CD4-positive, alpha-beta T cell (primary cell): Measurements from ENCODE around the gene PITPNC1. TPM values are rescaled to one million over a fixed set of nuclear protein-coding genes. Genes with fewer than 3 reads are reported as not detected.

Source experiments
- ATAC-seq: fragments of 200-7000 bp; cut with Tn5 transposase; one replicate; pipeline ENCODE4 v1.10.0; 2022; ENCODE audit warnings: mild to moderate bottlenecking; ENCODE audit not compliant: poor library complexity
- CTCF ChIA-PET: fragments of 350-600 bp; sonication (Branson Sonifier 250); formaldehyde crosslinking; loops from one replicate; lab custom pipeline; 2021; ENCODE audit warnings: antibody characterized with exemption, inconsistent platforms; lab: Charles Lee
- POLR2A ChIA-PET: fragments of 350-600 bp; sonication (Branson Sonifier 250); formaldehyde crosslinking; loops from one replicate; lab custom pipeline; 2021; ENCODE audit warnings: antibody characterized with exemption, inconsistent platforms; lab: Charles Lee
- DNase-seq, 14 experiments: peaks; one replicate each; pipeline ENCODE4 v3.0.0-alpha.2; 2013 to 2020; ENCODE audit warnings: mixed read lengths in 2 of 14
- H3K27ac ChIP-seq, 2 donors: one replicate each; pipeline versions ENCODE4 v1.5.1 to v1.7.0; 2013; ENCODE audit warnings: low read length in 2 of 2, low read depth in 1 of 2, mild to moderate bottlenecking in 1 of 2
- H3K27me3 ChIP-seq, 2 experiments: 1 replicate in 1 of 2; 2 replicates in 1 of 2; pipeline versions ENCODE4 v1.6.1 to v1.7.0; 2013; ENCODE audit warnings: low read length in 2 of 2, control low read depth in 1 of 2, mild to moderate bottlenecking in 1 of 2, moderate library complexity in 1 of 2; ENCODE audit not compliant: insufficient read depth in 2 of 2, control insufficient read depth in 1 of 2
- H3K36me3 ChIP-seq: one replicate; pipeline ENCODE4 v1.6.1; 2013; ENCODE audit warnings: low read length, control low read depth; ENCODE audit not compliant: insufficient read depth
- H3K4me1 ChIP-seq: one replicate; pipeline ENCODE4 v1.6.1; 2013; ENCODE audit warnings: low read length, control low read depth; ENCODE audit not compliant: insufficient read depth
- H3K4me3 ChIP-seq: one replicate; pipeline ENCODE4 v1.5.1; 2013; ENCODE audit warnings: mild to moderate bottlenecking, low read length, moderate library complexity
- H3K9me3 ChIP-seq, 2 experiments: 1 replicate in 1 of 2; 2 replicates in 1 of 2; pipeline versions ENCODE4 v1.6.1 to v1.7.0; 2013; ENCODE audit warnings: low read length in 2 of 2, mild to moderate bottlenecking in 2 of 2, control low read depth in 1 of 2, moderate library complexity in 1 of 2; ENCODE audit not compliant: control insufficient read depth in 1 of 2, insufficient read depth in 1 of 2
- H3K27ac Mint-ChIP-seq: one replicate; pipeline ENCODE4 v1.8.0; 2020; ENCODE audit warnings: mixed read lengths
- H3K27me3 Mint-ChIP-seq: one replicate; pipeline ENCODE4 v1.8.0; 2021; ENCODE audit warnings: mixed read lengths
- H3K36me3 Mint-ChIP-seq: one replicate; pipeline ENCODE4 v1.8.0; 2021; ENCODE audit warnings: low read depth, mixed read lengths
- H3K4me1 Mint-ChIP-seq: one replicate; pipeline ENCODE4 v1.8.0; 2021; ENCODE audit warnings: low read depth, mixed read lengths
- H3K4me3 Mint-ChIP-seq: one replicate; pipeline ENCODE4 v1.8.0; 2020; ENCODE audit warnings: mild to moderate bottlenecking, mixed read lengths
- H3K9me3 Mint-ChIP-seq: one replicate; pipeline ENCODE4 v1.8.0; 2020; ENCODE audit warnings: mixed read lengths
- intact Hi-C, 2 experiments: fragments of 100-400 bp; cut with DNase I in 1 of 2; cut with micrococcal nuclease in 1 of 2; formaldehyde crosslinking; loops; one replicate each; pipeline versions ENCODE4 v1.15.1 to v1.9.0; 2023 to 2025; cut with DNase I, micrococcal nuclease
- total RNA-seq, 174 experiments: library from RNA in 2 of 174; stranded (reverse) in 2 of 174; gene quantifications; one replicate each; pipeline ENCODE4 v1.2.3 and lab custom pipeline; 2021 to 2026
- TF ChIP-seq, protein P1 (sequence below): fragments of 200-600 bp; IDR thresholded peaks from one replicate; pipeline ENCODE4 v1.8.0; 2022; ENCODE audit warnings: antibody characterized with exemption, mild to moderate bottlenecking

PITPNC1 gene
- total RNA-seq, 2 experiments from 2014 or later = 80.2 to 83.4 TPM

DNA sequence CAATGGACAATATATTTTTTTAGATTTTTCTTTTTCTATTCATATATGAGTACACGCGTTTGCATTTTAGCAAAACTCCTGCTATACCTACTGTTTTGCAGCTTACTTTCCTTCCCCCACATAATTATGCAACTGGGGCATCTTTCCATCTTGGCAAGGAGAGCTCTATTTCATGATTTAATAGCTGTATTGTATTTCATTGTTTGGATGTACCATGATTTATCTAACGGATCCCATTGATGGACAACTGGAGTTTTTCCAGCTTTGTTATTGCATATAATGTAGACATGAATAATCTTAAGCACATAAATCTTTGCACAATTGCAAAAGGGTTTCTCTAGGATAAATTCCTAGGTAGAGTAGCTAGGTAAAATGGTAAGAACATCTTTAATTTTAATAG is 133.9 kb downstream of the PITPNC1 start:
- TF ChIP-seq, protein P1, sequence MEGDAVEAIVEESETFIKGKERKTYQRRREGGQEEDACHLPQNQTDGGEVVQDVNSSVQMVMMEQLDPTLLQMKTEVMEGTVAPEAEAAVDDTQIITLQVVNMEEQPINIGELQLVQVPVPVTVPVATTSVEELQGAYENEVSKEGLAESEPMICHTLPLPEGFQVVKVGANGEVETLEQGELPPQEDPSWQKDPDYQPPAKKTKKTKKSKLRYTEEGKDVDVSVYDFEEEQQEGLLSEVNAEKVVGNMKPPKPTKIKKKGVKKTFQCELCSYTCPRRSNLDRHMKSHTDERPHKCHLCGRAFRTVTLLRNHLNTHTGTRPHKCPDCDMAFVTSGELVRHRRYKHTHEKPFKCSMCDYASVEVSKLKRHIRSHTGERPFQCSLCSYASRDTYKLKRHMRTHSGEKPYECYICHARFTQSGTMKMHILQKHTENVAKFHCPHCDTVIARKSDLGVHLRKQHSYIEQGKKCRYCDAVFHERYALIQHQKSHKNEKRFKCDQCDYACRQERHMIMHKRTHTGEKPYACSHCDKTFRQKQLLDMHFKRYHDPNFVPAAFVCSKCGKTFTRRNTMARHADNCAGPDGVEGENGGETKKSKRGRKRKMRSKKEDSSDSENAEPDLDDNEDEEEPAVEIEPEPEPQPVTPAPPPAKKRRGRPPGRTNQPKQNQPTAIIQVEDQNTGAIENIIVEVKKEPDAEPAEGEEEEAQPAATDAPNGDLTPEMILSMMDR = no peak
- Histone ChIP-seq H3K4me3 (no peak overlapping the region), H3K9me3 (peaks cover 5 to 9% of the 10 kb centered on the region in 2 experiments), H3K27ac (no peak overlapping the region), H3K27me3 (no peaks in the 10 kb centered on the region), H3K36me3 (no peaks in the 10 kb centered on the region), H3K4me1 (peaks cover 17% of the 10 kb centered on the region)
- Mint-ChIP-seq H3K27me3 (no peaks in the 10 kb centered on the region), H3K4me3 (no peak overlapping the region), H3K4me1 (peaks cover 56% of the 10 kb centered on the region), H3K9me3 (peaks cover 8% of the 10 kb centered on the region), H3K36me3 (peaks cover 14% of the 10 kb centered on the region), H3K27ac (peak overlapping the region; percentile 18)
- ChIA-PET POLR2A (no interaction called here), CTCF (interaction anchor here (1.0 kb wide), 1 partner anchor 136 kb away, joined by 4 read pairs; no protein-coding TSS in a partner anchor)
- DNase-seq (no peak), ATAC-seq (no peak)
- intact Hi-C loops = no loop called here

DNA sequence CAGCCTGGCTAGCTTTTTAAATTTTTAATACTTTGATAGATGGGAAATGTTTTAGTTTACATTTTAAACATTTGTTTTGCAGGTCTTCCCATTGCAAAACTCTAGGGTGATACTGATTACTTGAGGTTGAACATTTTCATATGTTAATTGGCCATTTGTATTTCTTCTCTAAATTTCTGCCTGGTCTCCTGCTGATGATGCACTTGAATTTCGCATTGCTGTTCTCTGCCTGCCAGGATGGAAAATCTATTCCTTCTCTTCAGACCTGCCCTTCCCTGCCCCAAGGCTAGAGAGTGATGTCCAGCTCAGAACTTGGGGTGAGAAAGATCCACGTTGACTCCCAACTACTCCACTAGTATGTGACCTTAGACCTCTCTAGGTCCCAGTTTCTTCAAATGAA is 134.7 kb downstream of the PITPNC1 start:
- TF ChIP-seq, protein P1 = no peak
- H3K4me1 ChIP-seq = peaks cover 19% of the 10 kb centered on the region
- peaks cover 8% of the 10 kb centered on the region for H3K9me3 Mint-ChIP-seq
- no peak overlapping the region for H3K27ac ChIP-seq
- peaks cover 55% of the 10 kb centered on the region for H3K4me1 Mint-ChIP-seq
- H3K27me3 ChIP-seq = no peaks in the 10 kb centered on the region
- H3K27me3 Mint-ChIP-seq = no peaks in the 10 kb centered on the region
- ChIA-PET CTCF (interaction anchor here (1.6 kb wide), 1 partner anchor 48 kb away, joined by 5 read pairs; no protein-coding TSS in a partner anchor), POLR2A (interaction anchor here (0.5 kb wide), 1 partner anchor 37 kb away, joined by 3 read pairs; no protein-coding TSS in a partner anchor)
- no peak overlapping the region for H3K4me3 ChIP-seq
- ATAC-seq (no peak), DNase-seq (no peak)
- intact Hi-C loops = no loop called here
- H3K36me3 Mint-ChIP-seq = peaks cover 13% of the 10 kb centered on the region
- no peak overlapping the region for H3K27ac Mint-ChIP-seq
- H3K4me3 Mint-ChIP-seq = no peak overlapping the region
- H3K9me3 ChIP-seq = peaks cover 5 to 9% of the 10 kb centered on the region in 2 experiments
- no peaks in the 10 kb centered on the region for H3K36me3 ChIP-seq

DNA sequence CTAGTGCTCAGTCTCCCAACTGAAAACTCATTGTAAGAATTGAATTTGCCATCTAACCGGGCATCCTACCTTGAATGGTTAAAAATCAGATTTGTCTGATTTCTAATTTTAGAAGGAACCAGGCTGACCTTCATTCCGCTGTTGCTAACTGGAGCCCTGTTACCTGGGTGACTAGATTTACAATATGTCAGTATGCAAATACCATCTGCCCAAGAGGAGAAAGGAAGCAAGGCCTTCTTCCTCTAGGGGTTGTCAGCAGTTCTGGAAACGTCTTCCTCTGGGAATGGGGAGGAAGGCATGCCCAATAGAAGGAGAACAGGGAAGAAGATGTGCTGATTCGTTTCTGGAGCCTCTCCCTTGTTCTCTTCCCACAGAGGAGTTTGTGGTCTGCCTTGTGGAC is 137.9 kb downstream of the PITPNC1 start:
- Histone ChIP-seq H3K4me1 (peaks cover 23% of the 10 kb centered on the region), H3K9me3 (no peaks in the 10 kb centered on the region), H3K27ac (no peak overlapping the region), H3K36me3 (no peaks in the 10 kb centered on the region), H3K27me3 (no peaks in the 10 kb centered on the region), H3K4me3 (no peak overlapping the region)
- DNase-seq (no peak), ATAC-seq (no peak)
- ChIA-PET CTCF (no interaction called here), POLR2A (no interaction called here)
- Mint-ChIP-seq H3K4me1 (peaks cover 73% of the 10 kb centered on the region), H3K9me3 (peaks cover 4% of the 10 kb centered on the region), H3K27ac (peak overlapping the region; percentile 47), H3K4me3 (no peak overlapping the region), H3K36me3 (no peaks in the 10 kb centered on the region), H3K27me3 (no peaks in the 10 kb centered on the region)
- intact Hi-C loops = no loop called here
- TF ChIP-seq, protein P1 = no peak
